ENCODE results near the gene BSCL2.

The BSCL2 gene

GRCh38 chr11:62671608-62672389 is 35.4 kb downstream of the BSCL2 start, which contains the start of the genes LBHD1 and UQCC3:
TSS of gene LBHD1 (minus strand) at chr11:62672267. CDS start at chr11:62670031, 2,236 bp downstream.
TSS of gene UQCC3 (plus strand) at chr11:62671673. CDS start at chr11:62671746, 73 bp downstream.
- Histone ChIP-seq H3K27me3 (ENCODE audit: low read depth, low read length) (no peaks in the 10 kb centered on the region), H3K9ac (ENCODE audit: low read length) (peak within 1 kb of the TSS; percentile 85), H2AFZ (ENCODE audit: low read depth, low read length) (peak within 1 kb of the TSS; percentile 74), H3K4me2 (ENCODE audit: low read length) (peak within 1 kb of the TSS; percentile 85), H4K20me1 (ENCODE audit: insufficient read depth, low read length) (no peaks in the 10 kb centered on the region), H3K4me3 (ENCODE audit: low read length) (peak within 1 kb of the TSS; percentile 86), H3K27ac (ENCODE audit: low read length) (peak within 1 kb of the TSS; percentile 76), H3K4me1 (ENCODE audit: low read length) (peaks cover 26% of the 10 kb centered on the region), H3K36me3 (replicated peaks; ENCODE audit: low read depth, low read length) (peaks cover 32% of the 10 kb centered on the region), H3K9me3 (ENCODE audit: insufficient read depth, low read length) (no peaks in the 10 kb centered on the region), H3K79me2 (ENCODE audit: low read length) (peaks cover 75% of the 10 kb centered on the region)
- no peak for TF ChIP-seq CTCF (IDR thresholded peaks at IDR 0.05; ENCODE audit: low read depth, low read length)
- TF ChIP-seq EZH2phosphoT487 (IDR thresholded peaks at IDR 0.05; ENCODE audit: low read depth): no peak

GRCh38 chr11:62671236-62671607 is 36.0 kb downstream of the BSCL2 start:
- H3K36me3 ChIP-seq (replicated peaks; ENCODE audit: low read depth, low read length): peaks cover 32% of the 10 kb centered on the region
- H2AFZ ChIP-seq (ENCODE audit: low read depth, low read length): peak overlapping the region; percentile 74
- peaks cover 32% of the 10 kb centered on the region for H3K4me1 ChIP-seq (ENCODE audit: low read length)
- no peaks in the 10 kb centered on the region for H4K20me1 ChIP-seq (ENCODE audit: insufficient read depth, low read length)
- no peaks in the 10 kb centered on the region for H3K27me3 ChIP-seq (ENCODE audit: low read depth, low read length)
- peaks cover 75% of the 10 kb centered on the region for H3K79me2 ChIP-seq (ENCODE audit: low read length)
- H3K4me2 ChIP-seq (ENCODE audit: low read length): peak overlapping the region; percentile 85
- H3K9ac ChIP-seq (ENCODE audit: low read length): peak overlapping the region; percentile 85
- TF ChIP-seq CTCF (IDR thresholded peaks at IDR 0.05; ENCODE audit: low read depth, low read length) (no peak), EZH2phosphoT487 (IDR thresholded peaks at IDR 0.05; ENCODE audit: low read depth) (no peak)
- H3K27ac ChIP-seq (ENCODE audit: low read length): peak overlapping the region; percentile 76
- H3K9me3 ChIP-seq (ENCODE audit: insufficient read depth, low read length): no peaks in the 10 kb centered on the region
- peak overlapping the region; percentile 86 for H3K4me3 ChIP-seq (ENCODE audit: low read length)

GRCh38 chr11:62669420-62670161 is 37.6 kb downstream of the BSCL2 start:
- Histone ChIP-seq H3K4me1 (ENCODE audit: low read length) (peaks cover 32% of the 10 kb centered on the region), H3K27ac (ENCODE audit: low read length) (peak overlapping the region; percentile 16; the same call in 1 of the 2 replicates), H3K79me2 (ENCODE audit: low read length) (peaks cover 86% of the 10 kb centered on the region), H3K4me2 (ENCODE audit: low read length) (no peak overlapping the region), H3K27me3 (ENCODE audit: low read depth, low read length) (no peaks in the 10 kb centered on the region), H3K9me3 (ENCODE audit: insufficient read depth, low read length) (no peaks in the 10 kb centered on the region), H3K9ac (ENCODE audit: low read length) (no peak overlapping the region), H3K36me3 (replicated peaks; ENCODE audit: low read depth, low read length) (peaks cover 38% of the 10 kb centered on the region), H4K20me1 (ENCODE audit: insufficient read depth, low read length) (no peaks in the 10 kb centered on the region), H2AFZ (ENCODE audit: low read depth, low read length) (no peak overlapping the region), H3K4me3 (ENCODE audit: low read length) (no peak overlapping the region)
- TF ChIP-seq EZH2phosphoT487 (IDR thresholded peaks at IDR 0.05; ENCODE audit: low read depth): no peak
- no peak for TF ChIP-seq CTCF (IDR thresholded peaks at IDR 0.05; ENCODE audit: low read depth, low read length)

GRCh38 chr11:62667460-62667859 is 39.8 kb downstream of the BSCL2 start:
- Histone ChIP-seq H3K27ac (ENCODE audit: low read length) (peak overlapping the region; percentile 85), H3K4me1 (ENCODE audit: low read length) (peaks cover 25% of the 10 kb centered on the region), H3K27me3 (ENCODE audit: low read depth, low read length) (no peaks in the 10 kb centered on the region), H3K9me3 (ENCODE audit: insufficient read depth, low read length) (no peaks in the 10 kb centered on the region), H3K4me2 (ENCODE audit: low read length) (peak overlapping the region; percentile 90), H3K36me3 (replicated peaks; ENCODE audit: low read depth, low read length) (peaks cover 34% of the 10 kb centered on the region), H3K4me3 (ENCODE audit: low read length) (peak overlapping the region; percentile 88), H3K9ac (ENCODE audit: low read length) (peak overlapping the region; percentile 95), H3K79me2 (ENCODE audit: low read length) (peaks cover 83% of the 10 kb centered on the region), H4K20me1 (ENCODE audit: insufficient read depth, low read length) (no peaks in the 10 kb centered on the region), H2AFZ (ENCODE audit: low read depth, low read length) (no peak overlapping the region)
- TF ChIP-seq EZH2phosphoT487 (IDR thresholded peaks at IDR 0.05; ENCODE audit: low read depth) (no peak), CTCF (IDR thresholded peaks at IDR 0.05; ENCODE audit: low read depth, low read length) (no peak)
